GM13977 (cell line): ENCODE results near the gene EYA2.
"Not testable (repeated sequence)": the region's sequence is repeated elsewhere in the genome, so short reads cannot be mapped to it uniquely, and the experiment has no call there.

Experiments used
- DNase-seq: peaks from one replicate; pipeline ENCODE4 v3.0.0; 2012; ENCODE audit warnings: low spot score
- CTCF ChIP-seq: IDR thresholded peaks from 2 replicates; pipeline ENCODE4 v1.5.1; 2012; ENCODE audit warnings: mild to moderate bottlenecking, control low read depth; ENCODE audit not compliant: insufficient read depth; ENCODE audit errors: extremely low read depth, missing control alignments
- in situ Hi-C: fragments of 300-500 bp; cut with MboI; formaldehyde crosslinking; loops from one replicate; pipeline ENCODE4 v1.12.0; 2022; ENCODE audit warnings: low sequenced_read_pairs, low pct_unique_long_range_greater_than_20kb, mixed read lengths, inconsistent platforms; ENCODE audit not compliant: unreplicated experiment

EYA2 gene

GRCh38 chr20:46955601-46956556 is 61.2 kb downstream of the EYA2 start:
- in situ Hi-C loops, result no loop called here
- no peak for DNase-seq
- TF ChIP-seq CTCF, result no peak

DNA sequence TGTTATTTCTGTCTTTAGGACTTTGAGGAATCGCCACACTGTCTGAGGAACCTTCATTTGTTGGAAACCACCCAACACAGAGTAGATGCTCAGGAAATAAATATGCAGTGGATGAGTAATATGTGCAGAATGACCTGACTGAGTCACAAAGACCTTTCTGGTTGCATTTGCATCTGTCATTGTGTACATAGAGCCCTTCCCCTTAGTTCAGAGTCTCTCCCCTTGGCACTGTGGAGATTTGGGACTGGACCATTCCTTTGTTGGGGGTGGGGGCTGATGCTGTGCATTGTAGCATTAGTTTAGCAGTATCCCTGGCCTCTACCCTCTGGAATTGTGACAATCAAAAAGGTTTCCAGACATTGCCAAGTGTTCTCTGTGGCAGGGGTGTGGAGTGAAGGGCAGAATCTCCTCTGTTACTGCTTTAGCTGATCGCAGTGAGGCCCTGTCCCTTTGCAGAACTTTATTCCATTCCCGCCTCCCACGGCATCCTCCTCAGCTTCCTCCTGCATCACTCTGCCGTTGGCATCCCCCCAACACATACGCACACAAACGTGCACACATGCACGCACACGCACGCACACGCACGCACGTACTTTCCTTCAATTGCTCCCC is 64.5 kb downstream of the EYA2 start:
- no peak for TF ChIP-seq CTCF
- in situ Hi-C loops, result no loop called here
- DNase-seq, result no peak

DNA sequence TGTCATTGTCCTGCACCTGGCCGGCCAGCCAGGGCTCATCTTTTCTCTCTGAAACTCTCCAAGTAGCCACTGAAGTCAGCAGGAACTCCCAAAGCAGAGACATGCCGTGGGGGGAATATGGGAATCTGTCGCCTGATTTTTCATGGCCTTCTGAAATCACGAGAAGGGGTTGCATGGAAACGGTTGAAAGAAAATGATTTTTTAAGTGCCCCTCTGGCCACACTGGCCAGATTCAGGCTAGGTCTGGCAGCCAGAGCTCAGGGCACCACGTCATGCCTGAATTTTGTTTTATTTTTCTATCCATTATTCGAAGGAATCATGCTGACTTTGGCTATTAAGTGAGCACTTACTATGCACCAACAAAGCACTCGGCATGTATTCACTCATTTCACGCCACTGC is 65.2 kb downstream of the EYA2 start:
- no peak for DNase-seq
- no peak for TF ChIP-seq CTCF

GRCh38 chr20:46960536-46960935 is 65.9 kb downstream of the EYA2 start:
- in situ Hi-C loops, result no loop called here
- no peak for DNase-seq
- no peak for TF ChIP-seq CTCF

More for the DNA sequence above, 65.2 kb downstream of the EYA2 start:
- in situ Hi-C loops, result no loop called here

GRCh38 chr20:46961968-46962367 is 67.3 kb downstream of the EYA2 start:
- DNase-seq, in situ Hi-C loops: not testable (repeated sequence)

GRCh38 chr20:46962452-46963195 is 68.0 kb downstream of the EYA2 start:
- no peak for DNase-seq
- in situ Hi-C loops, result no loop called here
- TF ChIP-seq CTCF, result no peak
